Loucy (cell line): ENCODE data around the gene PSD2.

Experiments
- EZH2phosphoT487 ChIP-seq: fragments of 200-600 bp; IDR thresholded peaks from 2 replicates; pipeline ENCODE4 v1.6.1; 2018; ENCODE audit warnings: antibody characterized with exemption, mild to moderate bottlenecking, moderate library complexity, borderline replicate concordance
- TF ChIP-seq, protein P1 (sequence below): fragments of 200-600 bp; sonication (generic); conservative IDR thresholded peaks from 2 replicates; pipeline ENCODE4 v1.5.1; 2014; ENCODE audit warnings: mild to moderate bottlenecking, antibody characterized with exemption, low read length

DNA sequence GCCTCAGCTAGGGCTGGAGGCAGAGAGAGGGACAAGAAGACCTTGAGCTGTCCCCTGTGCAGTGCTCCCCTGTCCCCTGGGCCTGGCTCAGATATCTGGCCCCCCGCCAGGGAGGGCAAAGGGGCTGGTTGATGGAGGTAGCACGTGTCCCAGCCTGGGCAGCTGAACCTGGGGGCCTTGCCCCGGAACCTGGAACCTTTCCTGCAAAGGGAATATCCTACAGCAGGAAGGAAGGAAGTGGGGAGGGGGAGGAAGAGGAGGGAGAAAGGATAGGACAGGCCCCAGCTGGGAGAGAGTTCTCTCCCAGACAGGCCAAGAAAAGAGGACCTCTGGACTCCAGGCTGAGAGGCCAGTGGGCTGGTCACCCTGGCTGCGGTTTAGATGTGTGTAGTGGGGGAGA lies 27.6 kb upstream of the PSD2 start:
- TF ChIP-seq, protein P1, sequence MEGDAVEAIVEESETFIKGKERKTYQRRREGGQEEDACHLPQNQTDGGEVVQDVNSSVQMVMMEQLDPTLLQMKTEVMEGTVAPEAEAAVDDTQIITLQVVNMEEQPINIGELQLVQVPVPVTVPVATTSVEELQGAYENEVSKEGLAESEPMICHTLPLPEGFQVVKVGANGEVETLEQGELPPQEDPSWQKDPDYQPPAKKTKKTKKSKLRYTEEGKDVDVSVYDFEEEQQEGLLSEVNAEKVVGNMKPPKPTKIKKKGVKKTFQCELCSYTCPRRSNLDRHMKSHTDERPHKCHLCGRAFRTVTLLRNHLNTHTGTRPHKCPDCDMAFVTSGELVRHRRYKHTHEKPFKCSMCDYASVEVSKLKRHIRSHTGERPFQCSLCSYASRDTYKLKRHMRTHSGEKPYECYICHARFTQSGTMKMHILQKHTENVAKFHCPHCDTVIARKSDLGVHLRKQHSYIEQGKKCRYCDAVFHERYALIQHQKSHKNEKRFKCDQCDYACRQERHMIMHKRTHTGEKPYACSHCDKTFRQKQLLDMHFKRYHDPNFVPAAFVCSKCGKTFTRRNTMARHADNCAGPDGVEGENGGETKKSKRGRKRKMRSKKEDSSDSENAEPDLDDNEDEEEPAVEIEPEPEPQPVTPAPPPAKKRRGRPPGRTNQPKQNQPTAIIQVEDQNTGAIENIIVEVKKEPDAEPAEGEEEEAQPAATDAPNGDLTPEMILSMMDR, result no peak
- no peak for TF ChIP-seq EZH2phosphoT487
